WTC11 (cell line): ENCODE data around the gene PPP4R4. TPM values are rescaled to one million over a fixed set of nuclear protein-coding genes. Genes with fewer than 3 reads are reported as not detected.

Source experiments
- ATAC-seq: fragments of 200-7000 bp; cut with Tn5 transposase; 2 replicates; pipeline ENCODE4 v1.10.0; 2021; ENCODE audit warnings: mild to moderate bottlenecking, moderate library complexity
- CTCF ChIA-PET: fragments of 300-600 bp; sonication (Branson Sonifier 250); formaldehyde crosslinking; loops from one replicate; lab custom pipeline; 2021; ENCODE audit warnings: antibody characterized with exemption; lab: Charles Lee
- POLR2A ChIA-PET: fragments of 350-600 bp; sonication (Branson Sonifier 250); formaldehyde crosslinking; loops from one replicate; lab custom pipeline; 2021; ENCODE audit warnings: antibody characterized with exemption; lab: Charles Lee
- DNase-seq: peaks from one replicate; pipeline ENCODE4 v3.0.0; 2021; ENCODE audit warnings: low spot score
- H3K27ac Mint-ChIP-seq: 2 replicates; pipeline ENCODE4 v1.8.0; 2021; ENCODE audit warnings: mixed read lengths
- H3K27me3 Mint-ChIP-seq: 2 replicates; pipeline ENCODE4 v1.8.0; 2021; ENCODE audit warnings: low read depth, mild to moderate bottlenecking, moderate library complexity, mixed read lengths
- H3K36me3 Mint-ChIP-seq: 2 replicates; pipeline ENCODE4 v1.8.0; 2021; ENCODE audit warnings: mixed read lengths
- H3K4me1 Mint-ChIP-seq: 2 replicates; pipeline ENCODE4 v1.8.0; 2022; ENCODE audit warnings: mixed read lengths
- H3K4me3 Mint-ChIP-seq: 2 replicates; pipeline ENCODE4 v1.8.0; 2021; ENCODE audit warnings: mild to moderate bottlenecking, moderate library complexity, mixed read lengths
- H3K9me3 Mint-ChIP-seq: 2 replicates; pipeline ENCODE4 v1.8.0; 2021; ENCODE audit warnings: mixed read lengths
- FOXP1 ChIP-seq: sonication (generic); formaldehyde crosslinking; IDR thresholded peaks from 2 replicates; pipeline ENCODE4 v1.8.0; 2022; ENCODE audit warnings: missing genetic modification reagents, mild to moderate bottlenecking, moderate library complexity, borderline replicate concordance
- GRHL2 ChIP-seq: fragments of 250-450 bp; sonication (Bioruptor Pico); IDR thresholded peaks from 2 replicates; pipeline ENCODE4 v1.8.0; 2022; ENCODE audit warnings: mild to moderate bottlenecking, moderate library complexity; ENCODE audit not compliant: insufficient replicate concordance, severe bottlenecking
- JUN ChIP-seq: sonication (generic); formaldehyde crosslinking; IDR thresholded peaks from 2 replicates; pipeline ENCODE4 v1.8.0; 2023; ENCODE audit warnings: mild to moderate bottlenecking, missing genetic modification reagents
- NR2C2 ChIP-seq: sonication (generic); formaldehyde crosslinking; IDR thresholded peaks from 2 replicates; pipeline ENCODE4 v1.8.0; 2022; ENCODE audit warnings: mild to moderate bottlenecking, missing genetic modification reagents
- PRRX2 ChIP-seq: fragments of 250-450 bp; sonication (Bioruptor Pico); IDR thresholded peaks from 2 replicates; pipeline ENCODE4 v1.8.0; 2021; ENCODE audit warnings: mild to moderate bottlenecking
- ZNF219 ChIP-seq: sonication (generic); formaldehyde crosslinking; IDR thresholded peaks from 2 replicates; pipeline ENCODE4 v1.8.0; 2023; ENCODE audit warnings: missing genetic modification reagents, mild to moderate bottlenecking, borderline replicate concordance
- ZNF317 ChIP-seq: sonication (generic); formaldehyde crosslinking; IDR thresholded peaks from 2 replicates; pipeline ENCODE4 v1.8.1; 2023; ENCODE audit warnings: low read depth, mild to moderate bottlenecking, moderate library complexity, missing genetic modification reagents, borderline replicate concordance
- total RNA-seq: library from RNA; stranded (reverse); gene quantifications from 3 replicates; pipeline ENCODE4 v1.2.3, GENCODE V29; 2021
- TF ChIP-seq, protein P1 (sequence below): sonication (generic); formaldehyde crosslinking; IDR thresholded peaks from 2 replicates; pipeline ENCODE4 v1.8.0; 2023; ENCODE audit warnings: mild to moderate bottlenecking, missing genetic modification reagents
- TF ChIP-seq, protein P2 (sequence below): fragments of 250-450 bp; sonication (Bioruptor Pico); IDR thresholded peaks from 2 replicates; pipeline ENCODE4 v1.9.0; 2021; ENCODE audit warnings: mild to moderate bottlenecking, borderline replicate concordance
- TF ChIP-seq, protein P3 (sequence below): sonication (generic); formaldehyde crosslinking; conservative IDR thresholded peaks from 2 replicates; pipeline ENCODE4 v1.8.1; 2023; ENCODE audit warnings: mild to moderate bottlenecking, low read depth, missing genetic modification reagents, moderate library complexity
- TF ChIP-seq, protein P4 (sequence below): sonication (generic); formaldehyde crosslinking; IDR thresholded peaks from 2 replicates; pipeline ENCODE4 v1.8.0; 2023; ENCODE audit warnings: missing genetic modification reagents
- TF ChIP-seq, protein P5 (sequence below): sonication (generic); formaldehyde crosslinking; IDR thresholded peaks from 2 replicates; pipeline ENCODE4 v1.8.1; 2022; ENCODE audit warnings: low read depth, missing genetic modification reagents, borderline replicate concordance
- TF ChIP-seq, protein P6 (sequence below): sonication (generic); formaldehyde crosslinking; IDR thresholded peaks from 2 replicates; pipeline ENCODE4 v1.8.1; 2023; ENCODE audit warnings: mild to moderate bottlenecking, moderate library complexity, missing genetic modification reagents

The PPP4R4 gene
- total RNA-seq, 1 experiment from 2014 or later = 9.6 TPM

DNA sequence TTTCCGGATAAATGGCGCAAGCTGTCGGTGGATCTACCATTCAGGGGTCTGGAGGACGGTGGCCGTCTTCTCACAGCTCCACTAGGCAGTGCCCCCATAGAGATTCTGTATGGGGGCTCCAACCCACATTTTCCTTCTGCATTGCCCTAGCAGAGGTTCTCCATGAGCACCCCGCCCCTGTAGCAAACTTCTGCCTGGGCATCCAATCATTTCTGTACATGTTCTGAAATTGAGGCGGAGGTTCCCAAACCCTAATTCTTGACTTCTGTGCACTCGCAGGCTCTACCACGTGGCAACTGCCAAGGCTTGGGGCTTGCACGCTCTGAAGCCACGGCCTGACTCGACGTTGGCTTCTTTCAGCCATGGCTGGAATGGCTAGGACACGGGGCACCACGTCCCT, 124.0 kb downstream of the PPP4R4 start:
- no peak for TF ChIP-seq JUN (CRISPR knock-in tag)
- TF ChIP-seq ZNF219 (CRISPR knock-in tag) = no peak
- TF ChIP-seq, protein P1, sequence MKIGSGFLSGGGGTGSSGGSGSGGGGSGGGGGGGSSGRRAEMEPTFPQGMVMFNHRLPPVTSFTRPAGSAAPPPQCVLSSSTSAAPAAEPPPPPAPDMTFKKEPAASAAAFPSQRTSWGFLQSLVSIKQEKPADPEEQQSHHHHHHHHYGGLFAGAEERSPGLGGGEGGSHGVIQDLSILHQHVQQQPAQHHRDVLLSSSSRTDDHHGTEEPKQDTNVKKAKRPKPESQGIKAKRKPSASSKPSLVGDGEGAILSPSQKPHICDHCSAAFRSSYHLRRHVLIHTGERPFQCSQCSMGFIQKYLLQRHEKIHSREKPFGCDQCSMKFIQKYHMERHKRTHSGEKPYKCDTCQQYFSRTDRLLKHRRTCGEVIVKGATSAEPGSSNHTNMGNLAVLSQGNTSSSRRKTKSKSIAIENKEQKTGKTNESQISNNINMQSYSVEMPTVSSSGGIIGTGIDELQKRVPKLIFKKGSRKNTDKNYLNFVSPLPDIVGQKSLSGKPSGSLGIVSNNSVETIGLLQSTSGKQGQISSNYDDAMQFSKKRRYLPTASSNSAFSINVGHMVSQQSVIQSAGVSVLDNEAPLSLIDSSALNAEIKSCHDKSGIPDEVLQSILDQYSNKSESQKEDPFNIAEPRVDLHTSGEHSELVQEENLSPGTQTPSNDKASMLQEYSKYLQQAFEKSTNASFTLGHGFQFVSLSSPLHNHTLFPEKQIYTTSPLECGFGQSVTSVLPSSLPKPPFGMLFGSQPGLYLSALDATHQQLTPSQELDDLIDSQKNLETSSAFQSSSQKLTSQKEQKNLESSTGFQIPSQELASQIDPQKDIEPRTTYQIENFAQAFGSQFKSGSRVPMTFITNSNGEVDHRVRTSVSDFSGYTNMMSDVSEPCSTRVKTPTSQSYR (CRISPR knock-in tag) = no peak
- no peak for TF ChIP-seq GRHL2 (CRISPR knock-in tag)
- TF ChIP-seq NR2C2 (CRISPR knock-in tag) = no peak
- TF ChIP-seq FOXP1 (CRISPR knock-in tag) = no peak
- no peak for TF ChIP-seq ZNF317 (CRISPR knock-in tag)
- no peak for TF ChIP-seq PRRX2 (CRISPR knock-in tag)
- TF ChIP-seq, protein P2, sequence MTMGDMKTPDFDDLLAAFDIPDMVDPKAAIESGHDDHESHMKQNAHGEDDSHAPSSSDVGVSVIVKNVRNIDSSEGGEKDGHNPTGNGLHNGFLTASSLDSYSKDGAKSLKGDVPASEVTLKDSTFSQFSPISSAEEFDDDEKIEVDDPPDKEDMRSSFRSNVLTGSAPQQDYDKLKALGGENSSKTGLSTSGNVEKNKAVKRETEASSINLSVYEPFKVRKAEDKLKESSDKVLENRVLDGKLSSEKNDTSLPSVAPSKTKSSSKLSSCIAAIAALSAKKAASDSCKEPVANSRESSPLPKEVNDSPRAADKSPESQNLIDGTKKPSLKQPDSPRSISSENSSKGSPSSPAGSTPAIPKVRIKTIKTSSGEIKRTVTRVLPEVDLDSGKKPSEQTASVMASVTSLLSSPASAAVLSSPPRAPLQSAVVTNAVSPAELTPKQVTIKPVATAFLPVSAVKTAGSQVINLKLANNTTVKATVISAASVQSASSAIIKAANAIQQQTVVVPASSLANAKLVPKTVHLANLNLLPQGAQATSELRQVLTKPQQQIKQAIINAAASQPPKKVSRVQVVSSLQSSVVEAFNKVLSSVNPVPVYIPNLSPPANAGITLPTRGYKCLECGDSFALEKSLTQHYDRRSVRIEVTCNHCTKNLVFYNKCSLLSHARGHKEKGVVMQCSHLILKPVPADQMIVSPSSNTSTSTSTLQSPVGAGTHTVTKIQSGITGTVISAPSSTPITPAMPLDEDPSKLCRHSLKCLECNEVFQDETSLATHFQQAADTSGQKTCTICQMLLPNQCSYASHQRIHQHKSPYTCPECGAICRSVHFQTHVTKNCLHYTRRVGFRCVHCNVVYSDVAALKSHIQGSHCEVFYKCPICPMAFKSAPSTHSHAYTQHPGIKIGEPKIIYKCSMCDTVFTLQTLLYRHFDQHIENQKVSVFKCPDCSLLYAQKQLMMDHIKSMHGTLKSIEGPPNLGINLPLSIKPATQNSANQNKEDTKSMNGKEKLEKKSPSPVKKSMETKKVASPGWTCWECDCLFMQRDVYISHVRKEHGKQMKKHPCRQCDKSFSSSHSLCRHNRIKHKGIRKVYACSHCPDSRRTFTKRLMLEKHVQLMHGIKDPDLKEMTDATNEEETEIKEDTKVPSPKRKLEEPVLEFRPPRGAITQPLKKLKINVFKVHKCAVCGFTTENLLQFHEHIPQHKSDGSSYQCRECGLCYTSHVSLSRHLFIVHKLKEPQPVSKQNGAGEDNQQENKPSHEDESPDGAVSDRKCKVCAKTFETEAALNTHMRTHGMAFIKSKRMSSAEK (CRISPR knock-in tag) = no peak
- TF ChIP-seq, protein P3, sequence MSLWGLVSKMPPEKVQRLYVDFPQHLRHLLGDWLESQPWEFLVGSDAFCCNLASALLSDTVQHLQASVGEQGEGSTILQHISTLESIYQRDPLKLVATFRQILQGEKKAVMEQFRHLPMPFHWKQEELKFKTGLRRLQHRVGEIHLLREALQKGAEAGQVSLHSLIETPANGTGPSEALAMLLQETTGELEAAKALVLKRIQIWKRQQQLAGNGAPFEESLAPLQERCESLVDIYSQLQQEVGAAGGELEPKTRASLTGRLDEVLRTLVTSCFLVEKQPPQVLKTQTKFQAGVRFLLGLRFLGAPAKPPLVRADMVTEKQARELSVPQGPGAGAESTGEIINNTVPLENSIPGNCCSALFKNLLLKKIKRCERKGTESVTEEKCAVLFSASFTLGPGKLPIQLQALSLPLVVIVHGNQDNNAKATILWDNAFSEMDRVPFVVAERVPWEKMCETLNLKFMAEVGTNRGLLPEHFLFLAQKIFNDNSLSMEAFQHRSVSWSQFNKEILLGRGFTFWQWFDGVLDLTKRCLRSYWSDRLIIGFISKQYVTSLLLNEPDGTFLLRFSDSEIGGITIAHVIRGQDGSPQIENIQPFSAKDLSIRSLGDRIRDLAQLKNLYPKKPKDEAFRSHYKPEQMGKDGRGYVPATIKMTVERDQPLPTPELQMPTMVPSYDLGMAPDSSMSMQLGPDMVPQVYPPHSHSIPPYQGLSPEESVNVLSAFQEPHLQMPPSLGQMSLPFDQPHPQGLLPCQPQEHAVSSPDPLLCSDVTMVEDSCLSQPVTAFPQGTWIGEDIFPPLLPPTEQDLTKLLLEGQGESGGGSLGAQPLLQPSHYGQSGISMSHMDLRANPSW (CRISPR knock-in tag) = no peak
- TF ChIP-seq, protein P4, sequence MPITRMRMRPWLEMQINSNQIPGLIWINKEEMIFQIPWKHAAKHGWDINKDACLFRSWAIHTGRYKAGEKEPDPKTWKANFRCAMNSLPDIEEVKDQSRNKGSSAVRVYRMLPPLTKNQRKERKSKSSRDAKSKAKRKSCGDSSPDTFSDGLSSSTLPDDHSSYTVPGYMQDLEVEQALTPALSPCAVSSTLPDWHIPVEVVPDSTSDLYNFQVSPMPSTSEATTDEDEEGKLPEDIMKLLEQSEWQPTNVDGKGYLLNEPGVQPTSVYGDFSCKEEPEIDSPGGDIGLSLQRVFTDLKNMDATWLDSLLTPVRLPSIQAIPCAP (CRISPR knock-in tag) = no peak
- TF ChIP-seq, protein P5, sequence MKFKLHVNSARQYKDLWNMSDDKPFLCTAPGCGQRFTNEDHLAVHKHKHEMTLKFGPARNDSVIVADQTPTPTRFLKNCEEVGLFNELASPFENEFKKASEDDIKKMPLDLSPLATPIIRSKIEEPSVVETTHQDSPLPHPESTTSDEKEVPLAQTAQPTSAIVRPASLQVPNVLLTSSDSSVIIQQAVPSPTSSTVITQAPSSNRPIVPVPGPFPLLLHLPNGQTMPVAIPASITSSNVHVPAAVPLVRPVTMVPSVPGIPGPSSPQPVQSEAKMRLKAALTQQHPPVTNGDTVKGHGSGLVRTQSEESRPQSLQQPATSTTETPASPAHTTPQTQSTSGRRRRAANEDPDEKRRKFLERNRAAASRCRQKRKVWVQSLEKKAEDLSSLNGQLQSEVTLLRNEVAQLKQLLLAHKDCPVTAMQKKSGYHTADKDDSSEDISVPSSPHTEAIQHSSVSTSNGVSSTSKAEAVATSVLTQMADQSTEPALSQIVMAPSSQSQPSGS (CRISPR knock-in tag) = no peak
- TF ChIP-seq, protein P6, sequence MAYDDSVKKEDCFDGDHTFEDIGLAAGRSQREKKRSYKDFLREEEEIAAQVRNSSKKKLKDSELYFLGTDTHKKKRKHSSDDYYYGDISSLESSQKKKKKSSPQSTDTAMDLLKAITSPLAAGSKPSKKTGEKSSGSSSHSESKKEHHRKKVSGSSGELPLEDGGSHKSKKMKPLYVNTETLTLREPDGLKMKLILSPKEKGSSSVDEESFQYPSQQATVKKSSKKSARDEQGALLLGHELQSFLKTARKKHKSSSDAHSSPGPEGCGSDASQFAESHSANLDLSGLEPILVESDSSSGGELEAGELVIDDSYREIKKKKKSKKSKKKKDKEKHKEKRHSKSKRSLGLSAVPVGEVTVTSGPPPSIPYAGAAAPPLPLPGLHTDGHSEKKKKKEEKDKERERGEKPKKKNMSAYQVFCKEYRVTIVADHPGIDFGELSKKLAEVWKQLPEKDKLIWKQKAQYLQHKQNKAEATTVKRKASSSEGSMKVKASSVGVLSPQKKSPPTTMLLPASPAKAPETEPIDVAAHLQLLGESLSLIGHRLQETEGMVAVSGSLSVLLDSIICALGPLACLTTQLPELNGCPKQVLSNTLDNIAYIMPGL (CRISPR knock-in tag) = no peak
- DNase-seq (no peak), ATAC-seq (no peak)
- H3K27ac Mint-ChIP-seq = no peak overlapping the region
- H3K9me3 Mint-ChIP-seq = peaks cover 4% of the 10 kb centered on the region; the same call in 1 of the 2 replicates
- no peaks in the 10 kb centered on the region; the same call in 1 of the 2 replicates for H3K27me3 Mint-ChIP-seq
- CTCF ChIA-PET = interaction anchor here (1.0 kb wide), 1 partner anchor 10 kb away, joined by 4 read pairs; no protein-coding TSS in a partner anchor
- POLR2A ChIA-PET = no interaction called here
- no peaks in the 10 kb centered on the region for H3K36me3 Mint-ChIP-seq
- no peak overlapping the region for H3K4me3 Mint-ChIP-seq
- peaks cover 4% of the 10 kb centered on the region for H3K4me1 Mint-ChIP-seq
